ENCODE measurements around the gene ITFG1. TPM values are rescaled to one million over a fixed set of nuclear protein-coding genes. Genes with fewer than 3 reads are reported as not detected.

The ITFG1 gene
- total and polyA plus RNA-seq, 2 of the 13 experiments (the other 11 are each of a cell fraction or from before 2014, with no cell fraction given): 74.5 to 150 TPM

DNA sequence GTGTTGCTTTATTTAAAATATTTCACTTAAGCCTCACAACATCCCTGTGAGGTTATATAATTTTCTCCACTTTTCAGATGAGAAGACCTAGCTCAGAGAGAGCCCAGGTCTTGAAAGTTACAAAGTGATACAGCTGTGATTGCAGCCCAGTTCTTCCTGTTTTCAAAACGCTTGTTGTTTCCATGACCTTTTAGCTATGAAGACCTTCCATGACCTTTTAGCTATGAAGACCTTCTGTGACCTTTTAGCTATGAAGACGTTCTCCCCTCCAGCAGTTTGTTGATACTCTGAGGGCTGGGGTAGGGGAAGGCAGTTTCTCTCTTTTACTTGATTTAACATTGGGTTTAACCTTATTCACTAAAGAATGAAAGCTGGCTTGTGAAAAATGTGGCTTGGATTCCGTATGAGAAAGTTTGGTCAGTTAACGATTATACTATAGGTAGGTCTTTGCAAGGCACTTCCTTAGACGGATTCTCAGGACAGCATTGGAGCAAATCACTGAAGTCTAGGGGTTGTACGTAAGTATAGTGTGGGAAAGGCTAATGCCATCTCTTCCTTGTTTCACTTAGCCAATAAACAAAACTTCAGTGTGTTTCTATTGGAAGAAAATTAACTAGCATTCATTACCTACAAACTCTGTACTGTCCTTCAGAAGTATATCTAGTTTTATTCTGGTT lies 21.0 kb upstream of the ITFG1 start:
- FAIRE-seq (no peak), DNase-seq (ENCODE audit: low spot score) (no peak), ATAC-seq (no peak)
- Histone ChIP-seq H3K4me2 (ENCODE audit: low read depth, low read length) (no peak overlapping the region), H3K4me1 (ENCODE audit: insufficient read depth, low read length) (peaks cover 42% of the 10 kb centered on the region), H2AFZ (ENCODE audit: low read length) (no peak overlapping the region), H3K27me3 (ENCODE audit: control insufficient read depth in 1 of 2, insufficient read depth in 2 of 2, low read length in 2 of 2) (no peaks in the 10 kb centered on the region), H4K20me1 (ENCODE audit: insufficient read depth, low read length) (no peaks in the 10 kb centered on the region), H3K79me2 (ENCODE audit: insufficient read depth, low read length) (peaks cover 35% of the 10 kb centered on the region), H3K4me3 (replicated peaks in 1 of 3; ENCODE audit: insufficient read depth in 1 of 3, low read depth in 2 of 3, low read length in 3 of 3) (no peak overlapping the region), H3K36me3 (replicated peaks in 1 of 2; ENCODE audit: control insufficient read depth in 1 of 2, insufficient read depth in 2 of 2, low read length in 2 of 2) (peaks cover 0 to under 1% of the 10 kb centered on the region in 2 experiments; a peak in 2 of 5 replicates), H3K27ac (ENCODE audit: extremely low read length, insufficient read depth, low read length) (no peak overlapping the region), H3K9me3 (ENCODE audit: low read length) (no peaks in the 10 kb centered on the region), H3K9ac (ENCODE audit: insufficient read depth, low read depth, low read length) (no peak overlapping the region)
- in situ Hi-C loops (cut with HindIII; ENCODE audit: extremely low pct_ligation_motif_present, low pct_unique_long_range_greater_than_20kb) (no loop called here), intact Hi-C loops (cut with micrococcal nuclease; ENCODE audit: unreplicated experiment) (no loop called here)
- WGBS (ENCODE audit: low lambda C conversion rate): 86% methylated on average over 6 of the region's 6 CpGs
- TF ChIP-seq KDM6A (CRISPR knock-in tag; IDR thresholded peaks at IDR 0.05; ENCODE audit: low read depth) (no peak), ZSCAN20 (CRISPR knock-in tag; IDR thresholded peaks at IDR 0.05; ENCODE audit: borderline replicate concordance) (no peak), BATF2 (CRISPR knock-in tag; IDR thresholded peaks at IDR 0.05) (no peak), ZNF281 (CRISPR knock-in tag; IDR thresholded peaks at IDR 0.05; ENCODE audit: borderline replicate concordance) (no peak), NR2F6 (IDR thresholded peaks at IDR 0.05) (peak; percentile 51; the same call in 1 of the 2 replicates), NR2F6 (CRISPR knock-in tag; IDR thresholded peaks at IDR 0.05) (0 out of 2 replicates have a peak, but pooled peaks have one; percentile 15), RARA (CRISPR knock-in tag; IDR thresholded peaks at IDR 0.05) (0 out of 2 replicates have a peak, but pooled peaks have one; percentile 26), CHCHD3 (CRISPR knock-in tag; IDR thresholded peaks at IDR 0.05) (no peak), AGO2 (optimal IDR thresholded peaks at IDR 0.05; ENCODE audit: low read depth, low read length) (no peak), ZNF441 (CRISPR knock-in tag; IDR thresholded peaks at IDR 0.05; ENCODE audit: borderline replicate concordance) (no peak)
- TF ChIP-seq, protein P1, sequence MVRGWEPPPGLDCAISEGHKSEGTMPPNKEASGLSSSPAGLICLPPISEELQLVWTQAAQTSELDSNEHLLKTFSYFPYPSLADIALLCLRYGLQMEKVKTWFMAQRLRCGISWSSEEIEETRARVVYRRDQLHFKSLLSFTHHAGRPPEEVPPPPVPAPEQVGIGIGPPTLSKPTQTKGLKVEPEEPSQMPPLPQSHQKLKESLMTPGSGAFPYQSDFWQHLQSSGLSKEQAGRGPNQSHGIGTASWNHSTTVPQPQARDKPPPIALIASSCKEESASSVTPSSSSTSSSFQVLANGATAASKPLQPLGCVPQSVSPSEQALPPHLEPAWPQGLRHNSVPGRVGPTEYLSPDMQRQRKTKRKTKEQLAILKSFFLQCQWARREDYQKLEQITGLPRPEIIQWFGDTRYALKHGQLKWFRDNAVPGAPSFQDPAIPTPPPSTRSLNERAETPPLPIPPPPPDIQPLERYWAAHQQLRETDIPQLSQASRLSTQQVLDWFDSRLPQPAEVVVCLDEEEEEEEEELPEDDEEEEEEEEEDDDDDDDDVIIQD (CRISPR knock-in tag; IDR thresholded peaks at IDR 0.05; ENCODE audit: low read depth): peak; percentile 30; the same call in 1 of the 2 replicates
- TF ChIP-seq, protein P2, sequence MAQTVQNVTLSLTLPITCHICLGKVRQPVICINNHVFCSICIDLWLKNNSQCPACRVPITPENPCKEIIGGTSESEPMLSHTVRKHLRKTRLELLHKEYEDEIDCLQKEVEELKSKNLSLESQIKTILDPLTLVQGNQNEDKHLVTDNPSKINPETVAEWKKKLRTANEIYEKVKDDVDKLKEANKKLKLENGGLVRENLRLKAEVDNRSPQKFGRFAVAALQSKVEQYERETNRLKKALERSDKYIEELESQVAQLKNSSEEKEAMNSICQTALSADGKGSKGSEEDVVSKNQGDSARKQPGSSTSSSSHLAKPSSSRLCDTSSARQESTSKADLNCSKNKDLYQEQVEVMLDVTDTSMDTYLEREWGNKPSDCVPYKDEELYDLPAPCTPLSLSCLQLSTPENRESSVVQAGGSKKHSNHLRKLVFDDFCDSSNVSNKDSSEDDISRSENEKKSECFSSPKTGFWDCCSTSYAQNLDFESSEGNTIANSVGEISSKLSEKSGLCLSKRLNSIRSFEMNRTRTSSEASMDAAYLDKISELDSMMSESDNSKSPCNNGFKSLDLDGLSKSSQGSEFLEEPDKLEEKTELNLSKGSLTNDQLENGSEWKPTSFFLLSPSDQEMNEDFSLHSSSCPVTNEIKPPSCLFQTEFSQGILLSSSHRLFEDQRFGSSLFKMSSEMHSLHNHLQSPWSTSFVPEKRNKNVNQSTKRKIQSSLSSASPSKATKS (CRISPR knock-in tag; IDR thresholded peaks at IDR 0.05): no peak
- CTCF ChIA-PET (ENCODE audit: low intra/inter-chr PET ratio, low total read pairs): no interaction called here
- POLR2A ChIA-PET: interaction anchor here (0.9 to 3.1 kb wide), 3 partner anchors 11 to 21 kb away, joined by 3 to 11 read pairs (median 8); partner anchors contain the start of genes ITFG1 and PHKB
- BruUV-seq (replicated peaks): no TSS peak

Measured in HepG2 (cell line).